IMR-90 (cell line): ENCODE data around the gene SMIM21. TPM values are rescaled to one million over a fixed set of nuclear protein-coding genes. Genes with fewer than 3 reads are reported as not detected.

ENCODE experiments used
- ATAC-seq: fragments of 200-7000 bp; cut with Tn5 transposase; 2 replicates; pipeline ENCODE4 v1.9.1; 2020; ENCODE audit warnings: low read depth, mild to moderate bottlenecking, moderate library complexity
- BruUV-seq: library from RNA; stranded (reverse); fragments of 400-500 nt; replicated peaks from 2 replicates; lab custom pipeline; 2021; lab: Mats Ljungman, UMichigan
- CTCF ChIA-PET: fragments of 300-600 bp; formaldehyde crosslinking; extraction: SDS; loops from one replicate; lab custom pipeline; 2021; ENCODE audit warnings: antibody characterized with exemption; lab: Yijun Ruan, JAX
- POLR2A ChIA-PET: fragments of 300-600 bp; sonication (Branson Sonifier 250); formaldehyde crosslinking; loops from one replicate; lab custom pipeline; 2022; ENCODE audit warnings: antibody characterized with exemption; ENCODE audit not compliant: unreplicated experiment; lab: Charles Lee
- DNase-seq: peaks from one replicate; pipeline ENCODE4 v3.0.0; 2013
- H2AFZ ChIP-seq: replicated peaks from 2 replicates; pipeline ENCODE3; 2013; ENCODE audit warnings: low read length, mild to moderate bottlenecking; ENCODE audit not compliant: poor library complexity
- H2AK5ac ChIP-seq: 2 replicates; pipeline ENCODE4 v1.6.1; 2013; ENCODE audit warnings: low read depth, low read length, inconsistent platforms
- H2AK9ac ChIP-seq: replicated peaks from 2 replicates; pipeline ENCODE3; 2013; ENCODE audit warnings: mild to moderate bottlenecking, low read depth, low read length, moderate library complexity; ENCODE audit not compliant: poor library complexity
- H2BK120ac ChIP-seq: 2 replicates; pipeline ENCODE4 v1.6.1; 2013; ENCODE audit warnings: low read depth, low read length, inconsistent platforms
- H2BK15ac ChIP-seq: 3 replicates; pipeline ENCODE4 v1.6.1; 2013; ENCODE audit warnings: low read depth, low read length, inconsistent platforms
- H2BK20ac ChIP-seq: 2 replicates; pipeline ENCODE4 v1.6.1; 2013; ENCODE audit warnings: low read depth, mild to moderate bottlenecking, inconsistent platforms, low read length, moderate library complexity
- H2BK5ac ChIP-seq: 2 replicates; pipeline ENCODE4 v1.6.1; 2013; ENCODE audit warnings: mild to moderate bottlenecking, low read depth, low read length, inconsistent platforms; ENCODE audit not compliant: poor library complexity, severe bottlenecking
- H3K14ac ChIP-seq: replicated peaks from 2 replicates; pipeline ENCODE4 v1.6.1; 2013; ENCODE audit warnings: low read depth, low read length, inconsistent platforms
- H3K18ac ChIP-seq: 2 replicates; pipeline ENCODE4 v1.6.1; 2013; ENCODE audit warnings: low read depth, low read length, control low read depth
- H3K23ac ChIP-seq: 2 replicates; pipeline ENCODE4 v1.6.1; 2013; ENCODE audit warnings: low read depth, low read length, inconsistent platforms
- H3K27ac ChIP-seq: 2 replicates; pipeline ENCODE4 v1.5.1; 2013; ENCODE audit warnings: mild to moderate bottlenecking, control low read depth, low read length; ENCODE audit not compliant: insufficient read depth
- H3K27me3 ChIP-seq: 2 replicates; pipeline ENCODE4 v1.6.1; 2013; ENCODE audit warnings: low read length; ENCODE audit not compliant: control insufficient read depth, insufficient read depth
- H3K36me3 ChIP-seq: 2 replicates; pipeline ENCODE4 v1.6.1; 2013; ENCODE audit warnings: low read length, mixed read lengths; ENCODE audit not compliant: control insufficient read depth, insufficient read depth
- H3K4ac ChIP-seq: 2 replicates; pipeline ENCODE4 v1.6.1; 2013; ENCODE audit warnings: low read depth, low read length, inconsistent platforms
- H3K4me1 ChIP-seq: 2 replicates; pipeline ENCODE4 v1.6.1; 2013; ENCODE audit warnings: low read length, mixed read lengths; ENCODE audit not compliant: control insufficient read depth, insufficient read depth
- H3K4me2 ChIP-seq: 2 replicates; pipeline ENCODE4 v1.6.1; 2013; ENCODE audit warnings: low read depth, mild to moderate bottlenecking, control low read depth, low read length, moderate library complexity
- H3K4me3 ChIP-seq: 2 replicates; pipeline ENCODE4 v1.5.1; 2013; ENCODE audit warnings: low read depth, mild to moderate bottlenecking, control low read depth, low read length, moderate library complexity; ENCODE audit not compliant: insufficient read depth
- H3K56ac ChIP-seq: 2 replicates; pipeline ENCODE4 v1.6.1; 2013; ENCODE audit warnings: low read length, inconsistent platforms; ENCODE audit not compliant: insufficient read depth; ENCODE audit errors: extremely low read depth
- H3K79me1 ChIP-seq, 2 experiments: 2 replicates each; pipeline ENCODE4 v1.6.1; 2013; ENCODE audit warnings: low read length in 2 of 2, inconsistent platforms in 1 of 2, low read depth in 1 of 2
- H3K9ac ChIP-seq: 2 replicates; pipeline ENCODE4 v1.6.1; 2013; ENCODE audit warnings: low read depth, low read length, control low read depth
- H3K9me1 ChIP-seq: 2 replicates; pipeline ENCODE4 v1.6.1; 2013; ENCODE audit warnings: low read length, inconsistent platforms; ENCODE audit not compliant: insufficient read depth
- H3K9me3 ChIP-seq: 2 replicates; pipeline ENCODE4 v1.6.1; 2013; ENCODE audit warnings: low read length; ENCODE audit not compliant: control insufficient read depth, insufficient read depth
- H4K20me1 ChIP-seq: 2 replicates; pipeline ENCODE4 v1.6.1; 2013; ENCODE audit warnings: low read length, inconsistent platforms; ENCODE audit not compliant: insufficient read depth
- H4K5ac ChIP-seq: 2 replicates; pipeline ENCODE4 v1.6.1; 2013; ENCODE audit warnings: mild to moderate bottlenecking, low read depth, low read length, control low read depth
- H4K8ac ChIP-seq, 2 experiments: 2 replicates each; pipeline ENCODE4 v1.6.1; 2013; ENCODE audit warnings: low read depth in 2 of 2, low read length in 2 of 2, control low read depth in 1 of 2, inconsistent platforms in 1 of 2
- H4K91ac ChIP-seq: 2 replicates; pipeline ENCODE4 v1.6.1; 2013; ENCODE audit warnings: low read depth, low read length, inconsistent platforms; ENCODE audit not compliant: insufficient read depth
- BHLHE40 ChIP-seq: fragments of 150-350 bp; IDR thresholded peaks from 2 replicates; pipeline ENCODE4 v1.6.1; 2016; ENCODE audit warnings: mild to moderate bottlenecking, low read depth, low read length
- SMC3 ChIP-seq: fragments of 150-350 bp; IDR thresholded peaks from 2 replicates; pipeline ENCODE4 v1.6.1; 2016; ENCODE audit warnings: low read depth, mild to moderate bottlenecking, antibody characterized with exemption, low read length, moderate library complexity
- WGBS, 2 experiments: methylation state at CpG; one replicate each; pipeline versions ENCODE4 v1.1.5 to v1.1.7; 2013; ENCODE audit warnings: missing lambda C conversion rate in 2 of 2; ENCODE audit not compliant: insufficient read length in 1 of 2; ENCODE audit errors: extremely low coverage in 2 of 2; 5-methylcytosine and 5-hydroxymethylcytosine counted together
- dilution Hi-C: fragments of 300-500 bp; cut with HindIII; formaldehyde crosslinking; loops from one replicate; pipeline ENCODE4 v1.14.3; 2018; ENCODE audit warnings: low sequenced_read_pairs; ENCODE audit not compliant: unreplicated experiment
- in situ Hi-C: fragments of 300-500 bp; cut with MboI; formaldehyde crosslinking; loops from 3 replicates; pipeline ENCODE4 v1.14.3; 2019; ENCODE audit warnings: low sequenced_read_pairs, inconsistent platforms, mixed read lengths
- intact Hi-C: fragments of 100-400 bp; cut with micrococcal nuclease; formaldehyde crosslinking; loops from 2 replicates; pipeline ENCODE4 v1.10.0; 2022
- polyA plus RNA-seq, 3 experiments: library from polyadenylated mRNA; depleted of rRNA; stranded (reverse); fragments of >200 nt; gene quantifications; 2 replicates each; pipeline ENCODE4 v1.2.3, GENCODE V29; 2012; ENCODE audit warnings: low replicate concordance in 1 of 3
- total RNA-seq: library from RNA; depleted of rRNA; stranded (reverse); fragments of >200 nt; gene quantifications from 2 replicates; pipeline ENCODE4 v1.2.3, GENCODE V29; 2012

Gene SMIM21
- total and polyA plus RNA-seq, 2 of the 4 experiments (the other 2 are of a cell fraction): not detected

DNA sequence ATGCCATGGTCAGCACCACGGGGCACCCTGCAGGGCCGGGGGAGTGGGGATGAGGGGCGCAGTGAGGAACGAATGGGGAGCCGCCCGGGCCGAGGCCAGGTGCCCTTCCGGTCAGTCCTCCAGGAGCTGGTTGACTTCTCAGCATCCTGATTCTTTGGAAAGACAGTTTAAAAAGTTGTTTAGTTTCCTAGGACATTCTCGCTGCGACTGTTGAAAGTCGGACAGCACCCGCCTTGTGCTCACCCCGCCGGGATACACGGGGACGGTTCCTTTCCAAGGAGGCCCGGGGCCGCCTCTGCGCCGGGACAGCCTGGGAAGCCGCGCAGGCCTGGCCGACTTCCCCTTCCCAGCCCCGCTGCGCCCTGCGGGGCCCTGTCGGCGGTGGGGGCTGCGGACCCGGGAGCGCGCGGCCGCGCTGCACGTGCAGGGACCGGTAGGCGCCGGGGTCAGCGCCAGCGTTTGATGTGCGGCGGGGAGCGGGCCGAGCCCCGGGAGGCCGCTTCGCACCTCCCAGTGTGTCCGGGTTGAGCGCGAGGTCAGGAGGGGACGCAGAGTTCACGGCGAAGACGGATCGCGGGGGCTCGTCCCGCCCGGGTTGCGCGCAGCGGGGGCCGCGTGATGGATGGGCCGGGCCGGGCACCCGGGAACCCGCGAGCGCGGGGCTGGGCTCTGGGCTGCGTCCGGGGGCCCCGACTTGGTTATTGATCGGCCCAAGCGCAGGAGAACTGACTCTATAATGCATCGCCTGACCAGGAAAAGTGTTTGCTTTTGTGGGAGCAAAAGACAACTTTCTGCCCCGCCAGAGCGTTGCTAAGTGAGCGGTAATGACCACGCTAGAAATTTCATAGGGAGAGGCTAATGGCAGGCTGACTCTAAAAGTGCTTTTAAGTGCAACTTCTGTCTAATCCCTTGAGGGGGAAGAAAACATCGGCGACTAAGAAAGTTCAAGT, 28.0 kb upstream of the SMIM21 start:
- ATAC-seq: peak; percentile 46
- H3K27me3 ChIP-seq: no peaks in the 10 kb centered on the region
- peak overlapping the region; percentile 78 for H3K4me2 ChIP-seq
- no peak overlapping the region for H4K91ac ChIP-seq
- H2BK5ac ChIP-seq: no peak overlapping the region
- no TSS peak for BruUV-seq
- dilution Hi-C loops (no loop called here), intact Hi-C loops (no loop called here), in situ Hi-C loops (no loop called here)
- no peak overlapping the region for H3K56ac ChIP-seq
- H3K27ac ChIP-seq: no peak overlapping the region
- no peak overlapping the region for H3K9ac ChIP-seq
- H3K14ac ChIP-seq: no peak overlapping the region
- no peak overlapping the region for H2BK15ac ChIP-seq
- H3K79me1 ChIP-seq: no peaks in the 10 kb centered on the region
- WGBS, 2 experiments: 9% methylated on average over 26 of the region's 84 CpGs; no CpG with 5 or more reads in 1 of the 2 experiments
- H4K20me1 ChIP-seq: no peaks in the 10 kb centered on the region
- CTCF ChIA-PET: interaction anchor here (1.3 kb wide), 1 partner anchor 9 kb away, joined by 3 read pairs; no protein-coding TSS in a partner anchor
- no peak overlapping the region for H2AK9ac ChIP-seq
- H3K4me3 ChIP-seq: peak overlapping the region; percentile 35
- peak overlapping the region; percentile 41; the same call in 1 of the 2 replicates for H2BK20ac ChIP-seq
- H3K9me1 ChIP-seq: no peaks in the 10 kb centered on the region
- no peaks in the 10 kb centered on the region for H3K36me3 ChIP-seq
- TF ChIP-seq BHLHE40: peak; percentile 57
- no peak for TF ChIP-seq SMC3
- peaks cover 4% of the 10 kb centered on the region; the same call in 1 of the 2 replicates for H3K4me1 ChIP-seq
- no peak overlapping the region for H2BK120ac ChIP-seq
- H3K9me3 ChIP-seq: no peaks in the 10 kb centered on the region
- no peak overlapping the region; the same call in 1 of the 2 replicates for H3K23ac ChIP-seq
- H3K18ac ChIP-seq: no peak overlapping the region
- no peak overlapping the region for H2AK5ac ChIP-seq
- H2AFZ ChIP-seq: peak overlapping the region; percentile 85
- no peak overlapping the region; a peak in 1 of 4 replicates for H4K8ac ChIP-seq
- no peak overlapping the region; the same call in 1 of the 2 replicates for H3K4ac ChIP-seq
- DNase-seq: peak; percentile 18
- no peak overlapping the region; the same call in 1 of the 2 replicates for H4K5ac ChIP-seq
- POLR2A ChIA-PET: no interaction called here
